ENCODE data around the gene RNF2.

The RNF2 gene

GRCh38 chr1:185040408-185040735, 5.0 kb upstream of the RNF2 start:
- no peak overlapping the region for H3K4me3 ChIP-seq (ENCODE audit: low read depth, low read length)
- TF ChIP-seq CTCF (IDR thresholded peaks at IDR 0.05; ENCODE audit: borderline replicate concordance, insufficient read depth, low read depth, low read length) = no peak

GRCh38 chr1:185041742-185042141, 3.6 kb upstream of the RNF2 start:
- no peak overlapping the region for H3K4me3 ChIP-seq (ENCODE audit: low read depth, low read length)

GRCh38 chr1:185042737-185043136, 2.6 kb upstream of the RNF2 start:
- H3K4me3 ChIP-seq (ENCODE audit: low read depth, low read length) = no peak overlapping the region
- TF ChIP-seq CTCF (IDR thresholded peaks at IDR 0.05; ENCODE audit: borderline replicate concordance, insufficient read depth, low read depth, low read length) = no peak

More at GRCh38 chr1:185041742-185042141, 3.6 kb upstream of the RNF2 start:
- no peak for TF ChIP-seq CTCF (IDR thresholded peaks at IDR 0.05; ENCODE audit: borderline replicate concordance, insufficient read depth, low read depth, low read length)

- no peak for TF ChIP-seq CTCF (IDR thresholded peaks at IDR 0.05; ENCODE audit: borderline replicate concordance, insufficient read depth, low read depth, low read length)
- H3K4me3 ChIP-seq (ENCODE audit: low read depth, low read length) = no peak overlapping the region
Measured at GRCh38 chr1:185044387-185044786, 971 bp upstream of the RNF2 start.

- no peak for TF ChIP-seq CTCF (IDR thresholded peaks at IDR 0.05; ENCODE audit: borderline replicate concordance, insufficient read depth, low read depth, low read length)
Measured at GRCh38 chr1:185045814-185046492, 595 bp downstream of the RNF2 start.

GRCh38 chr1:185046668-185047067, 1.3 kb downstream of the RNF2 start:
- no peak for TF ChIP-seq CTCF (IDR thresholded peaks at IDR 0.05; ENCODE audit: borderline replicate concordance, insufficient read depth, low read depth, low read length)
- H3K4me3 ChIP-seq (ENCODE audit: low read depth, low read length) = peak overlapping the region; percentile 99

More at GRCh38 chr1:185045814-185046492, 595 bp downstream of the RNF2 start:
- peak overlapping the region; percentile 99 for H3K4me3 ChIP-seq (ENCODE audit: low read depth, low read length)

GRCh38 chr1:185049670-185050069, 4.3 kb downstream of the RNF2 start:
- no peak for TF ChIP-seq CTCF (IDR thresholded peaks at IDR 0.05; ENCODE audit: borderline replicate concordance, insufficient read depth, low read depth, low read length)
- no peak overlapping the region for H3K4me3 ChIP-seq (ENCODE audit: low read depth, low read length)

Data from GM12875 (cell line).